Osteoblast (primary cell): Measurements from ENCODE around the gene MS4A12. TPM values are rescaled to one million over a fixed set of nuclear protein-coding genes. Genes with fewer than 3 reads are reported as not detected.
"Not testable (repeated sequence)": the region's sequence is repeated elsewhere in the genome, so short reads cannot be mapped to it uniquely, and the experiment has no call there.

Source experiments
- DNase-seq: peaks from one replicate; pipeline ENCODE4 v3.0.0; 2011; ENCODE audit warnings: low spot score, mixed read lengths; ENCODE audit not compliant: insufficient read length; ENCODE audit errors: missing footprints
- H2AFZ ChIP-seq: 2 replicates; pipeline ENCODE4 v1.6.0; 2011; ENCODE audit warnings: mild to moderate bottlenecking, low read length
- H3K27ac ChIP-seq: 2 replicates; pipeline ENCODE4 v1.5.1; 2011; ENCODE audit warnings: mild to moderate bottlenecking, low read depth, low read length, moderate library complexity
- H3K27me3 ChIP-seq: 2 replicates; pipeline ENCODE4 v1.6.0; 2012; ENCODE audit warnings: mild to moderate bottlenecking, control low read depth, inconsistent platforms, low read length, moderate library complexity; ENCODE audit not compliant: insufficient read depth
- H3K36me3 ChIP-seq: 2 replicates; pipeline ENCODE4 v1.5.1; 2011; ENCODE audit warnings: mild to moderate bottlenecking, low read length, control low read depth, moderate library complexity; ENCODE audit not compliant: insufficient read depth
- H3K4me1 ChIP-seq: 2 replicates; pipeline ENCODE4 v1.5.1; 2011; ENCODE audit warnings: mild to moderate bottlenecking, low read length, control low read depth, moderate library complexity; ENCODE audit not compliant: insufficient read depth
- H3K4me2 ChIP-seq: 2 replicates; pipeline ENCODE4 v1.6.0; 2011; ENCODE audit warnings: mild to moderate bottlenecking, low read length; ENCODE audit not compliant: insufficient read depth
- H3K4me3 ChIP-seq: fragments of 200-600 bp; sonication (generic); 3 replicates; pipeline ENCODE4 v1.5.1; 2012; ENCODE audit warnings: mild to moderate bottlenecking, low read length, inconsistent platforms; ENCODE audit not compliant: insufficient read depth
- H3K79me2 ChIP-seq: 2 replicates; pipeline ENCODE4 v1.6.0; 2012; ENCODE audit warnings: mild to moderate bottlenecking, low read length, control low read depth, inconsistent platforms; ENCODE audit not compliant: insufficient read depth
- H3K9me3 ChIP-seq: 2 replicates; pipeline ENCODE4 v1.5.1; 2011; ENCODE audit warnings: low read depth, low read length, control low read depth
- H4K20me1 ChIP-seq: 2 replicates; pipeline ENCODE4 v1.6.0; 2012; ENCODE audit warnings: mild to moderate bottlenecking, low read length, control low read depth; ENCODE audit not compliant: insufficient read depth
- CTCF ChIP-seq: IDR thresholded peaks from 2 replicates; pipeline ENCODE4 v1.5.1; 2011; ENCODE audit warnings: mild to moderate bottlenecking, low read depth, low read length, moderate library complexity; ENCODE audit errors: extremely low read depth
- total RNA-seq: library from RNA; depleted of rRNA; stranded (reverse); fragments of >200 nt; gene quantifications from 2 replicates; pipeline ENCODE4 v1.2.3, GENCODE V29; 2012

The MS4A12 gene
- total RNA-seq, 1 donor = not detected

DNA sequence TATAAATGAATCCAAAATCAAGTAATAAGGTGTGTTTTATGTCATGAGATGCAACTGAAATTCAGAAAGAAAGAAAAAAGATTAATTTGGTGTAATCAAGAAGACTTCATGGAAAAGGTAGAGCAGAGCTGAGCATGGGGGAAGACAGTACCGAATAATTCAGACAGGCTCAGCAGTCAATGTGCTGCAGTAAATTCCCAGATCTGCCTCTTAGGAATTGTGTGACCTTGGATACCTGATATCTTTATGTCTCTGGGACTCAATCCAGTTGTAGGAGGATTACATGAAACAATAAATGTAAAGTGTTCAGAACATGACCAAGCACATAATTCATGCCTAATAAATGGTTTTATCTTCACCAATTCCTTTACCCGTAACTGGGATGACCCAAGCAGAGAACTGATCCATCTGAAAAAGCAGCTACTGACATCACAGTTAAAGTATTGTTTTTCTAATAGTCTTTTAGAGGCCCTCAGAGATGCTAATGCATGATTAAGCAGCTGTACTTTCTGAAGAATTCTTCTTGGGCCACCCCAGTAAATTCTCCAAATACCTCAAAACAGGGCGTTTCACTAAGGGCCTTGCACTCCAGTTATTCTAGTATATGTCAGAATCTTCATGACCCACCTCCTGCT lies 7.8 kb downstream of the MS4A12 start:
- H2AFZ ChIP-seq = no peak overlapping the region
- no peaks in the 10 kb centered on the region for H3K27me3 ChIP-seq
- no peak for TF ChIP-seq CTCF
- H3K9me3 ChIP-seq = peaks cover 4% of the 10 kb centered on the region
- no peaks in the 10 kb centered on the region for H3K79me2 ChIP-seq
- H3K4me3 ChIP-seq = no peak overlapping the region
- H3K27ac ChIP-seq = no peak overlapping the region
- no peaks in the 10 kb centered on the region for H4K20me1 ChIP-seq
- H3K4me2 ChIP-seq = no peak overlapping the region
- H3K4me1 ChIP-seq = no peaks in the 10 kb centered on the region
- no peaks in the 10 kb centered on the region for H3K36me3 ChIP-seq
- no peak for DNase-seq

DNA sequence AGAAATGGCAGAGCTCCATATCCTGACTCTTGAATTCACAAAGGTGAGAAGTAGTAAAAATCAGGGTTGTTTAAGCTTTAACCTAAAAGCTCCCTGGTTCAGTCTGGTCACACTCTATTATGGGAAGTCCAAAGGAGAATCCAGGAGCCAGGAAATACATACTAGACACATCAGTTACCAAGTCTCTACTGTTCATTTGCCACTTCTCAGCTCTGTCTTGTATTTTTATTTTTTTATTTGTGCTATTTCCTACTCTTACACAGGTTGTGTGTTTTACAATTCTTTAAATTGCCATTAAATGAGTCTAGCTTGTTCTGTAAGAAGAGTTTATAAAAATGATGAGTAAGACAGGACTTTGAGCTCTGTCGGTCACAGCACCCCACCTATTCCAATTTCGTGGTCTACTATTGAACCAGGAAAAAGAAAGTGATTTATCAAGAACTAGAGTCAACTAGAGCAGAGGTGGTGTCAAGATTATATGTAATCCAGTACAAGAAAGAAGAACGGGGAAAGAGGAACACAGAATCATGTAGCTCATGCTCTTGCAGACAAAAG lies 9.7 kb downstream of the MS4A12 start:
- H3K4me1 ChIP-seq = no peaks in the 10 kb centered on the region
- H2AFZ ChIP-seq = no peak overlapping the region
- no peaks in the 10 kb centered on the region for H3K79me2 ChIP-seq
- no peaks in the 10 kb centered on the region for H3K27me3 ChIP-seq
- no peak overlapping the region for H3K27ac ChIP-seq
- no peak for DNase-seq
- no peaks in the 10 kb centered on the region for H3K36me3 ChIP-seq
- no peak overlapping the region for H3K4me3 ChIP-seq
- H4K20me1 ChIP-seq = no peaks in the 10 kb centered on the region
- no peaks in the 10 kb centered on the region for H3K9me3 ChIP-seq
- TF ChIP-seq CTCF = no peak
- H3K4me2 ChIP-seq = no peak overlapping the region

DNA sequence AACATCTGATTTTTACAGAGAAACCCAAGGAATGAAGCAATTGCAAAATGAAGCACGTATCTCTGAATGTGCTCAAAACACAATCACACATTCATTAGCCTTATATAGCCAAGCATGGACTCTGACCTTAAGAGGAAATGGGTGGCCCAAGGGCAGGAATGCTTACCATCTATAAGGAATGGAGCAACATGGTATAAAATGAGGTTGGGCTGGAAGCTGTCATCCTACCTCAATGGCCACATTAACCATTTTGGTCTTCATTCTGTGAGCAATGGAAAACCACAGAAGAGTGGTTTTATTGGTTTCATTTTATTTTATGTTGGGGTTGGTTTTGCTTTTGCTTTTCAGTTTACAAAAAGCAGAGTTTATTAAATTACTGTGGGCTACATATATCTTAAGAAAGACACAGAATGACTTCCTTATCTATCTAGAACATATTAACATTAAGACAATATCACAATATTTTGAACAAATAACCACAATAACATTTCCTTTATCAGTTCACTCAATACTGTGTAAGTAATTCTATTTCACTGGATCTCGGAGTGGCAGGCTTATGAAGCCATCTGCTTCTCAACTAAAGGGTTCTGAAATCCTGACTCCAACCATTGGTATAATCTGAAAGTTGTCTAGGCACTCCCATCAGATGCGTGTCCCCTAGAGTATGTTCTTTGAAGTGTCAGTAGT lies 11.8 kb downstream of the MS4A12 start:
- no peak for DNase-seq

GRCh38 chr11:60509609-60510008 lies 17.0 kb downstream of the MS4A12 start:
- not testable (repeated sequence) for H3K4me1 ChIP-seq, H3K79me2 ChIP-seq, H3K27ac ChIP-seq, DNase-seq, H3K4me3 ChIP-seq, H3K4me2 ChIP-seq, H4K20me1 ChIP-seq, H3K9me3 ChIP-seq, H2AFZ ChIP-seq, H3K36me3 ChIP-seq, H3K27me3 ChIP-seq

More for the DNA sequence above, 11.8 kb downstream of the MS4A12 start:
- no peaks in the 10 kb centered on the region for H3K79me2 ChIP-seq
- no peaks in the 10 kb centered on the region for H3K36me3 ChIP-seq
- H2AFZ ChIP-seq = no peak overlapping the region
- TF ChIP-seq CTCF = no peak
- no peak overlapping the region for H3K27ac ChIP-seq
- no peaks in the 10 kb centered on the region for H3K27me3 ChIP-seq
- H3K4me3 ChIP-seq = no peak overlapping the region
- no peak overlapping the region for H3K4me2 ChIP-seq
- H3K9me3 ChIP-seq = no peaks in the 10 kb centered on the region
- no peaks in the 10 kb centered on the region for H3K4me1 ChIP-seq
- no peaks in the 10 kb centered on the region for H4K20me1 ChIP-seq

DNA sequence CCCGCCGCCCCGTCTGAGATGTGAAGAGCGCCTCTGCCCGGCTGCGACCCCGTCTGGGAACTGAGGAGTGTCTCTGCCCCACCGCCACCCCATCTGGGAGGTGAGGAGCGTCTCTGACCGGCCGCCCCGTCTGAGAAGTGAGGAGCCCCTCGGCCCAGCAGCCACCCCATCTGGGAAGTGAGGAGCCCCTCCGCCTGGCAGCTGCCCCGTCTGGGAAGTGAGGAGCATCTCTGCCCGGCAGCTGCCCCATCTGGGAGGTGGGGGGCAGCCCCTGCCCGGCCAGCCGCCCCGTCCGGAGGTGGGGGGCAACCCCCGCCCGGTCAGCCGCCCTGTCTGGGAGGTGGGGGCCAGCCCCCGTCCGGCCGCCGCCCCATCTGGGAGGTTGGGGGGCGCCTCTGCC lies 17.6 kb downstream of the MS4A12 start:
- H3K4me1 ChIP-seq = not testable (repeated sequence)

More for the DNA sequence above, 17.6 kb downstream of the MS4A12 start:
- not testable (repeated sequence) for H3K27me3 ChIP-seq, DNase-seq, H4K20me1 ChIP-seq, H3K4me2 ChIP-seq, H2AFZ ChIP-seq, H3K36me3 ChIP-seq, H3K79me2 ChIP-seq, H3K27ac ChIP-seq, H3K9me3 ChIP-seq, H3K4me3 ChIP-seq
